ENCODE data around the gene FUS.
"Not testable (repeated sequence)": the region's sequence is repeated elsewhere in the genome, so short reads cannot be mapped to it uniquely, and the experiment has no call there.

Gene FUS

GRCh38 chr16:31144418-31144817 is 35.5 kb upstream of the FUS start:
- not testable (repeated sequence) for DNase-seq

GRCh38 chr16:31145398-31145990 is 34.4 kb upstream of the FUS start:
- no peak for DNase-seq

- DNase-seq, result no peak
Measured at GRCh38 chr16:31147574-31147973, 32.4 kb upstream of the FUS start.

GRCh38 chr16:31148281-31148728 is 31.6 kb upstream of the FUS start:
- no peak for DNase-seq

- no peak for DNase-seq
Measured at GRCh38 chr16:31148896-31149295, 31.0 kb upstream of the FUS start.

GRCh38 chr16:31149332-31149731 is 30.6 kb upstream of the FUS start:
- no peak for DNase-seq

- no peak for DNase-seq
Measured at GRCh38 chr16:31149894-31150890, 29.7 kb upstream of the FUS start, which contains the start of gene PRSS36. TSS of gene PRSS36 (minus strand) at chr16:31150066. CDS start at chr16:31150035, 31 bp downstream.

- DNase-seq, result not testable (repeated sequence)
Measured at GRCh38 chr16:31150976-31151375, 29.0 kb upstream of the FUS start.

- no peak for DNase-seq
Measured at GRCh38 chr16:31157136-31157535, 22.8 kb upstream of the FUS start.

- DNase-seq, result no peak
Measured at GRCh38 chr16:31167315-31167714, 12.6 kb upstream of the FUS start.

GRCh38 chr16:31168848-31169247 is 11.1 kb upstream of the FUS start:
- DNase-seq, result no peak

GRCh38 chr16:31170048-31170447 is 9.9 kb upstream of the FUS start:
- not testable (repeated sequence) for DNase-seq

GRCh38 chr16:31177136-31177535 is 2.8 kb upstream of the FUS start:
- DNase-seq, result no peak

GRCh38 chr16:31179219-31179746 is 656 bp upstream of the FUS start:
- no peak for DNase-seq

GRCh38 chr16:31181102-31181830 is 1.3 kb downstream of the FUS start:
- no peak for DNase-seq

GRCh38 chr16:31182391-31182790 is 2.5 kb downstream of the FUS start:
- DNase-seq, result no peak

- no peak for DNase-seq
Measured at GRCh38 chr16:31183432-31184428, 3.8 kb downstream of the FUS start.

GRCh38 chr16:31184888-31185287 is 4.9 kb downstream of the FUS start:
- DNase-seq, result no peak

GRCh38 chr16:31185339-31185738 is 5.4 kb downstream of the FUS start:
- no peak for DNase-seq

- DNase-seq, result no peak
Measured at GRCh38 chr16:31186176-31186575, 6.2 kb downstream of the FUS start.

- DNase-seq, result no peak
Measured at GRCh38 chr16:31186930-31187807, 7.2 kb downstream of the FUS start.
